ENCODE measurements around the gene ZNF705A. TPM values are rescaled to one million over a fixed set of nuclear protein-coding genes. Genes with fewer than 3 reads are reported as not detected.
"Not testable (repeated sequence)": the region's sequence is repeated elsewhere in the genome, so short reads cannot be mapped to it uniquely, and the experiment has no call there.

ZNF705A gene
- total RNA-seq, 2 experiments from 2014 or later, result not detected

DNA sequence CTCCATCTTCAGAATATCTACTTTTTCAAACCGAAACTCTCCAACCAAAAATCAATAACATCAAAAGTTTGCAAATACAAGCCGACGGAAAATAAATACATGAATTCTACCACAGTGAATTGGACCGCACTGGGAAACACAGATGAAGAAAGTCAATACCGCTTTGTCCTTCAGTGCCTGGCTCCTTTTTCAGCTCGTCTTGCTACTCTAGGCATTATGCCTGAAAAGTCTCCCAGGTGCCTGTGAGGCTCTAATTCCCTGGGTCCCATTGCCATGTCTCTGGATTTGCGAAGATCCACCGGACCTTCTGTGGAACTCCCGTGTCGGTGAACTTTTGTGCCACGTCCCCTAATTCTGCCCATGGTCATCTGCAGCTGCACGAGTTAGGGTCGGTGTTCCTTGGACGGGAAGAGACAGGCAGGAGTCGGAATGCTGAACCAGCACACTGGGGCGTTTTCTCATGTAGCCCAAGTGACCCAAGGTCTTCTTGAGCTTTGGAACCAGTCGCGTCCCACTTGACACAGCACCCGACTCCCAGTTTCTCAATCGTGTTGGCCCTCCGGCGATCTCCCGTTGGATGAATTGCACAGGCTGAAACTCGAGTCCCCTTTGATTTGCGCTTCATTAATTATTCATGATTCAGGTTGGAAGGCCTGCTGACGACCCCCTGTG, 62.0 kb downstream of the ZNF705A start:
- H3K36me3 Mint-ChIP-seq (ENCODE audit: low read depth); H3K4me1 Mint-ChIP-seq (ENCODE audit: low read depth); H3K27ac Mint-ChIP-seq; H3K9me3 Mint-ChIP-seq; H3K4me3 Mint-ChIP-seq; intact Hi-C loops (cut with micrococcal nuclease); H3K27me3 Mint-ChIP-seq (ENCODE audit: low read depth); DNase-seq; CTCF ChIA-PET: not testable (repeated sequence)

DNA sequence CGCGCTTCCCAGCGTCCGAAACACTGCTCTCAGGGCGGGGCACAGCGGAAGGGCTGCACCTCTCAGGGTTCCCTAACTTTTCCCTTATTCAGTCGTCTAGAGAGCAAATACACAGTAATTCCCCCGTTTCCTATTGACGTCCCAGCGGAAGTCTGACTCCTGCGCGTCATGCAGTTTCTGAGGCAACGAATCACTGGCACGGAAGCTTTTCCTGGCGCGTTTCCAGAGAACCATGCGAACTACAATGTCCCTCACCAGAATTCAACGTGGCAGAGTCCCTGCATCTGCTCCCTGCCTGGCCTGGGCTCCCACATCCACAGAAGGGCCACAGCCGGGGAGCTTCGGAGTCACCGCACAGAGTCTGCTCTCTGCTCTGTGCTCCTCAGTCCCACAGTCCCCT, 64.6 kb downstream of the ZNF705A start:
- H3K27me3 Mint-ChIP-seq (ENCODE audit: low read depth); H3K4me3 Mint-ChIP-seq; H3K36me3 Mint-ChIP-seq (ENCODE audit: low read depth); intact Hi-C loops (cut with micrococcal nuclease); DNase-seq; H3K4me1 Mint-ChIP-seq (ENCODE audit: low read depth); H3K9me3 Mint-ChIP-seq; CTCF ChIA-PET; H3K27ac Mint-ChIP-seq: not testable (repeated sequence)

DNA sequence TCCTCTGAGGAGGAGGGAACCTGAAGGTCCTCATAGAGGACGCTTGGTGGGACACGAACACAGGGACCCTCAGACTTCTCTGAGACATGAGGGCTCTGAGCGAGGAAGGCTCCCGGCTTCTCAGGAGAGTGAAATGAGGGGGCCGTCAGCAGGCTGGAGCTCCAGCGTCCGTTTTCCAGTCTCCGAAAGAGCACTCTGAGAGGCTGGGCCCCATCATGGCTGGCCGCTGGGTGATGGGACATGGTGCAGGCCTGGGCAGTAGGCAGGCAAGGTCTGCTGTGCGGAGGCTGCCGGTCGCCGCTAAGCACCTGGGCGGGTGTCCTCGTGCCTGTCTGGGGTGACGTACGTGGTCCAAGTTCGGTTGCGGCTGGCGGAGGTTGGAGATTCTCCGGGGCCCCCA, 65.0 kb downstream of the ZNF705A start:
- intact Hi-C loops (cut with micrococcal nuclease); H3K27me3 Mint-ChIP-seq (ENCODE audit: low read depth); H3K4me1 Mint-ChIP-seq (ENCODE audit: low read depth); H3K9me3 Mint-ChIP-seq; H3K36me3 Mint-ChIP-seq (ENCODE audit: low read depth); H3K27ac Mint-ChIP-seq; H3K4me3 Mint-ChIP-seq; DNase-seq; CTCF ChIA-PET: not testable (repeated sequence)

DNA sequence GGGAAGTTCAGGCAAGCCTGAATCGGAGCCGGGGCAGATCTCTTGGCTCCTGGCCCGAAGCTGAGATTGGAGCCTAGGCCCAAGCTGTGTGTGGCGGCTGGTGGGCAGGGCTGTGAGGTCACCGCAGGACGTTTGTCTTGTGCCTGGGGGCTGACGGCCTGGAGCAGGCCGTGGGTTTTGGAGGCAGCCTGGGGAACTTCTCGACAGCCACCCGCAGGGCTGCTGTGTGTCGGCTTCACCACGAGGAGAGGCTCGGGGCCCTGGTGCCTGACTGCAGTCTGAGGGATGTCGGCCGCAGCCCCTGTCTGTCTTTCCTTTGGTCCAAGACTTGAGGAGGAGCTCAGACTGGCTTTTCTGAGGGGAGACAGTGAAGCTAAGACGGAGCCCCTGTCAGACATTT, 65.5 kb downstream of the ZNF705A start:
- DNase-seq; CTCF ChIA-PET; intact Hi-C loops (cut with micrococcal nuclease); H3K4me3 Mint-ChIP-seq; H3K9me3 Mint-ChIP-seq; H3K27me3 Mint-ChIP-seq (ENCODE audit: low read depth); H3K36me3 Mint-ChIP-seq (ENCODE audit: low read depth); H3K27ac Mint-ChIP-seq; H3K4me1 Mint-ChIP-seq (ENCODE audit: low read depth): not testable (repeated sequence)

DNA sequence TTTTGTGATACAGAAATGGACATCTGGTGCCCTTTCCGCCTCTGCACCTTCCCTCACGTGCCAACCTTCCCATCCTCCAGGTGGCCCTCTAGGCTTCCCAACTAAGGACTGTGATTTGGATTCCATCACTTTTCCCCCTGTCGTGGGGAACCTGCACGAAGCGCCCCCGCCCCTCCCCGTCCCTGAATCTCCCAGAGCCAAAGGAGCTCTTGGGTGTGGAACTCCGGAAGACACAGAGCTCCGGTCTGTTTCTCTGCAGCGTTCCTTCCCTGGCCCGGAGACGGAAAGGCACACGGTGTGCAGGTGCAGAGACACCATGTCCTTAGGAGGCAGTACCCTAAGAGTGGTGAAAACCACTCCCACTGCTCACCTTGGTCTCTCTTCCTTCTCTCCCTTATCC, 66.8 kb downstream of the ZNF705A start:
- intact Hi-C loops (cut with micrococcal nuclease); H3K36me3 Mint-ChIP-seq (ENCODE audit: low read depth); H3K4me3 Mint-ChIP-seq; DNase-seq; H3K27me3 Mint-ChIP-seq (ENCODE audit: low read depth); H3K27ac Mint-ChIP-seq; H3K4me1 Mint-ChIP-seq (ENCODE audit: low read depth); H3K9me3 Mint-ChIP-seq: not testable (repeated sequence)
- CTCF ChIA-PET, result interaction anchor here (1.0 kb wide), 1 partner anchor 12 kb away, joined by 4 read pairs; no protein-coding TSS in a partner anchor

DNA sequence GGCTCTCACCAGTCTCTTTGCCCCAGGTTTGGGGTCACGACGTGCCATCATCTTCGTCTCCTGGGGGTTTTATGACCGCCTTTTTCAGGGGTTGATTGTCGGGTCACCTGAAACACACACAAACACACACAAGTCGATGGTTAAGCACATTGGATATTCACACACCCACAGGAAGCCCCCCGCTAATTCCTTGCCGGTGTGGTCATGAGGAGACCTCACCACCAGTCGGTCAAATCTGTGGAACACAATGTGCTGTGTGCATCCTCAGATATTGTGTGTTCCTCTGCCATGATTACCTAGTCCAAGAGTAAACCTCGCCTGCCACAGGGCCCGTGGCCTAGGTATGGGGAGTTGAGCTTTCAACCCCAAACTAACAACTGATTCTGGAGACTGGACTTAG, 68.0 kb downstream of the ZNF705A start:
- intact Hi-C loops (cut with micrococcal nuclease); H3K27me3 Mint-ChIP-seq (ENCODE audit: low read depth); H3K4me3 Mint-ChIP-seq; CTCF ChIA-PET; H3K36me3 Mint-ChIP-seq (ENCODE audit: low read depth); H3K9me3 Mint-ChIP-seq; H3K4me1 Mint-ChIP-seq (ENCODE audit: low read depth); H3K27ac Mint-ChIP-seq; DNase-seq: not testable (repeated sequence)

DNA sequence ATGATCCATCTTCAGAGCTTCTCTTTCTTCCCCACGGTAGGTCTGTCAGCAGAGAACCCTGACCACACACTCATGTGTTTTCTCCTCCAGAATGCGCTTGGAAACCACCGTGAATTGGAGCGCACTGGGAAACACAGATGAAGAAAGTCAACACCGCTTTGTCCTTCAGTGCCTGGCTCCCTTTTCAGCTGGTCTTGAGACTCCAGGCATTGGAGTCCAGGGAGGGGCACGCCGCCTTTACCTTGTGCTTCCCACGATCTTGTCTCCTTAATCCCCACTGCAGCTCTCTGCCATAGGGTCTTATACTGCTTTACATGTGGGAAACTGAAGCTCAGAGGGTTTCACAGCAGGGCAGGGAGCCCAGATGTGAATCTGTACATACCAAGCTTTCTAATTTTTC, 69.5 kb downstream of the ZNF705A start:
- H3K27me3 Mint-ChIP-seq (ENCODE audit: low read depth), result no peaks in the 10 kb centered on the region
- CTCF ChIA-PET, result interaction anchor here (0.6 to 1.2 kb wide), 2 partner anchors 117 to 118 kb away, joined by 3 to 5 read pairs; no protein-coding TSS in a partner anchor
- no peak for DNase-seq
- no peaks in the 10 kb centered on the region for H3K9me3 Mint-ChIP-seq
- H3K27ac Mint-ChIP-seq, result no peak overlapping the region
- H3K36me3 Mint-ChIP-seq (ENCODE audit: low read depth), result no peaks in the 10 kb centered on the region
- intact Hi-C loops (cut with micrococcal nuclease), result no loop called here
- peaks cover 3% of the 10 kb centered on the region for H3K4me1 Mint-ChIP-seq (ENCODE audit: low read depth)
- no peak overlapping the region for H3K4me3 Mint-ChIP-seq

DNA sequence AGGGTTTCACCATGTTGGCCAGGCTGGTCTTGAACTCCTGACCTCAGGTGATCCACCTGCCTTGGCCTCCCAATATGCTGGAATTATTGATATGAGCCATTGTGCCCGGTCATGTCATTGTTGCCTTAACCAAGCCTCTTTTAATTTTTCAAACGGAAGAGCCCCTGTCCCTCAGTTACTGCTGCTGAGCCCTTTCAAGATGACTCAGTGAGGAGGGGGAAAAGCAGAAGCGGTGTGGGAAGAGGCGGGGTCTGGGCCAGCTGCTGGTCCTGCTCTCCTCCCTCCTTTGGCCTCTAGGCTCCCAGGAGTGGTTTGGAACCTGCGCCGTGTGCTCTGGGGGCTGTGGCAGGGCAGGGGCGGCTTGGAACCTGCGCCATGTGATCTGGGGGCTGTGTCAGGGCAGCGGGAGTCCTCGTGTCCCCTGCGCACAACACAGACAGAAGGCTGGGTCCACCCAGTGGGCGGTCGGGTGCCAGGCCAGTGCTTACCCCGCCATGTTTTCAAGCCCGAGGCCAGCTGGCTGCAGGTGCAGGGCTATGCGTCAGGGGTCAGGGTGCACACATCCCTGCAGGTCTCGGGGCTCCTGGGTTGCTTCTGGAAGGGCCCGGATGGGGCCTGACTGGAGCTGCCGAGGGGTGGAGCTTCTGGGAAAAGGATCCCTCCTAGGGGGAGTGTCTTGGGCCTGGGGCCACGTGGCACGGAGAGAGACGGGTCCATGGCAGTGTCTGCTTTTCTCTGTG, 70.3 kb downstream of the ZNF705A start, which contains the start of gene FAM90A1:
Gene FAM90A1, minus strand, starts transcription at position 627 of the 740 bp plus-strand sequence. CDS start 2,786 bp downstream, outside the sequence.
- intact Hi-C loops (cut with micrococcal nuclease); H3K4me1 Mint-ChIP-seq (ENCODE audit: low read depth); H3K27me3 Mint-ChIP-seq (ENCODE audit: low read depth); H3K27ac Mint-ChIP-seq; H3K36me3 Mint-ChIP-seq (ENCODE audit: low read depth); H3K9me3 Mint-ChIP-seq: not testable (repeated sequence)
- CTCF ChIA-PET, result interaction anchor here (1.2 kb wide), 1 partner anchor 118 kb away, joined by 3 read pairs; no protein-coding TSS in a partner anchor
- peak; percentile 55 for DNase-seq
- peak within 1 kb of the TSS; percentile 70 for H3K4me3 Mint-ChIP-seq

DNA sequence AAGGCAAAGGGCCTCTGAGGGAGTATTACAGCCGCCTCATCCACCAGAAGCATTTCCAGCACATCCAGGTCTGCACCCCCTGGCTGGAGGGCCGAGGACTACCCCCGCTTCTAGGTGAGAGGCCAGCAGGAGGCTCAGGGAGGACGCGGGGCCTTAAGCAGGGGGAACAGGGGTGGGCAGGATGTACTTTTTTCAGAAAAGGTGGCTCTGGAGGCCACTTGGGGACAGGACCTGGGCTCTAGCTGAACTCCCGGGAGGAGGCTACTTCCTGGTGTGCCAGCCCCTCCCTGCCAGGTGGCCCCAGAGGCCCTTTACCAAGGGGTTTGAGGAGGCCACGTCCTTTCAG, 70.9 kb downstream of the ZNF705A start:
- CTCF ChIA-PET, result interaction anchor here (0.9 kb wide), 1 partner anchor 11 kb away, joined by 3 read pairs; no protein-coding TSS in a partner anchor
- intact Hi-C loops (cut with micrococcal nuclease); H3K36me3 Mint-ChIP-seq (ENCODE audit: low read depth): not testable (repeated sequence)

DNA sequence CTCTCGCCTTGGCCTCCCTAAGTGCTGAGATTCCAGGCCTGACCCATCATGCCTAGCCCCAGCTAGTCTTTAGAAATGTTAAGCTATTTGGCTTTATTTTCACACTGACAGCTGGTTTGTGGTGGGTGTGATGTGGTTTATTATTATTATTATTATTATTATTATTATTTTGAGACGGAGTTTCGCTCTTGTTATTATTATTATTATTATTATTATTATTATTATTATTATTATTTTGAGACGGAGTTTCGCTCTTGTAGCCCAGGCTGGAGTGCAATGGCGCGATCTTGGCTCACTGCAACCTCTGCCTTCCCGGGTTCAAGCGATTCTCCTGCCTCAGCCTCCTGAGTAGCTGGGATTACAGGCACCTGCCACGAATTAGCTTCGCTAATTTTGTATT, 71.8 kb downstream of the ZNF705A start:
- H3K27ac Mint-ChIP-seq; intact Hi-C loops (cut with micrococcal nuclease); H3K27me3 Mint-ChIP-seq (ENCODE audit: low read depth); H3K36me3 Mint-ChIP-seq (ENCODE audit: low read depth); H3K4me3 Mint-ChIP-seq; DNase-seq; H3K9me3 Mint-ChIP-seq; H3K4me1 Mint-ChIP-seq (ENCODE audit: low read depth): not testable (repeated sequence)
- CTCF ChIA-PET, result interaction anchor here (0.6 to 0.9 kb wide), 3 partner anchors 10 to 162 kb away, joined by 3 read pairs; no protein-coding TSS in a partner anchor

More for the DNA sequence above, 70.9 kb downstream of the ZNF705A start:
- H3K27me3 Mint-ChIP-seq (ENCODE audit: low read depth); H3K4me1 Mint-ChIP-seq (ENCODE audit: low read depth); H3K27ac Mint-ChIP-seq; H3K9me3 Mint-ChIP-seq; DNase-seq: not testable (repeated sequence)
- peak overlapping the region; percentile 70 for H3K4me3 Mint-ChIP-seq

DNA sequence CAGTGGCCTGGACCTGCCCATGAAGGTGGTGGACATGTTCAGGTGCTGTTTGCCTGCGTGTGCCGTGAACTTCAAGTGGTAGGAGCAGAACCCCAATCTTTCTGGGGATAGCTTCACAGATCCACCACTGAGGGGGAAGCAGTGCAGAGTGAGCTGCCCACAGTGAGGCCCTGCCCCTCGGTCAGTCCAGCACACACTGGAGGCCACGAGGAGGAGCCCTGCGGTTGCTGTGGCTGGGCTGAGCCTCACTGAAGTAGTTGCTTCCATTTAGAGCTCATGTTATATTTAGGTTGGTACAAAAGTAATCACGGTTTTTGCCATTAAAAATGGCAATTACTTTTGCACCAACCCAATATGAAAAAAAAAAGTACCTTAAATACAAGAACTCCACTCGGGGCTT, 72.7 kb downstream of the ZNF705A start:
- H3K27ac Mint-ChIP-seq; H3K4me1 Mint-ChIP-seq (ENCODE audit: low read depth); H3K4me3 Mint-ChIP-seq; DNase-seq; H3K9me3 Mint-ChIP-seq; H3K36me3 Mint-ChIP-seq (ENCODE audit: low read depth); H3K27me3 Mint-ChIP-seq (ENCODE audit: low read depth); CTCF ChIA-PET; intact Hi-C loops (cut with micrococcal nuclease): not testable (repeated sequence)
